NOMO-1 treated with DMSO at 0.1 percent for 48 hours (cell line): Measurements from ENCODE around the gene ZNF628.
"Not testable (repeated sequence)": the region's sequence is repeated elsewhere in the genome, so short reads cannot be mapped to it uniquely, and the experiment has no call there.

Experiments
- DNase-seq: peaks from one replicate; lab custom pipeline; 2025; ENCODE audit not compliant: unreplicated experiment; lab: John Stamatoyannopoulos, UW

Gene ZNF628

GRCh38 chr19:55476100-55476775, at the start of gene ZNF628:
ZNF628 (plus strand) TSS chr19:55476617; CDS start chr19:55479911, 3,294 bp downstream.
- peak; percentile 93 for DNase-seq

- DNase-seq = no peak
Measured at GRCh38 chr19:55431183-55431582, 45.2 kb upstream of the ZNF628 start.

GRCh38 chr19:55432241-55432959, 44.0 kb upstream of the ZNF628 start:
- DNase-seq = no peak

GRCh38 chr19:55433292-55433691, 43.1 kb upstream of the ZNF628 start:
- no peak for DNase-seq

- DNase-seq = no peak
Measured at GRCh38 chr19:55434356-55434919, 42.0 kb upstream of the ZNF628 start.

- DNase-seq = no peak
Measured at GRCh38 chr19:55435020-55435419, 41.4 kb upstream of the ZNF628 start.

GRCh38 chr19:55436847-55437246, 39.6 kb upstream of the ZNF628 start:
- no peak for DNase-seq

- DNase-seq = peak; percentile 15
Measured at GRCh38 chr19:55437410-55437809, 39.0 kb upstream of the ZNF628 start.

GRCh38 chr19:55439052-55439451, 37.4 kb upstream of the ZNF628 start:
- DNase-seq = no peak

- DNase-seq = peak; percentile 63
Measured at GRCh38 chr19:55440411-55441105, 35.9 kb upstream of the ZNF628 start.

GRCh38 chr19:55441319-55441691, 35.1 kb upstream of the ZNF628 start:
- peak; percentile 81 for DNase-seq

GRCh38 chr19:55441692-55442321, 34.6 kb upstream of the ZNF628 start:
- no peak for DNase-seq

GRCh38 chr19:55442372-55442961, 34.0 kb upstream of the ZNF628 start:
- no peak for DNase-seq

- no peak for DNase-seq
Measured at GRCh38 chr19:55443045-55443823, 33.2 kb upstream of the ZNF628 start, which contains the start of gene SHISA7. SHISA7 (minus strand) TSS chr19:55443300; CDS start chr19:55442863, 437 bp downstream.

- DNase-seq = no peak
Measured at GRCh38 chr19:55443824-55444480, 32.5 kb upstream of the ZNF628 start.

GRCh38 chr19:55444646-55445045, 31.8 kb upstream of the ZNF628 start:
- DNase-seq = no peak

- DNase-seq = peak; percentile 68
Measured at GRCh38 chr19:55446060-55446459, 30.4 kb upstream of the ZNF628 start.

GRCh38 chr19:55447421-55448174, 28.8 kb upstream of the ZNF628 start:
- peak; percentile 55 for DNase-seq

GRCh38 chr19:55448175-55448490, 28.3 kb upstream of the ZNF628 start:
- DNase-seq = not testable (repeated sequence)
